GM21526 (cell line): ENCODE measurements around the gene INAFM1.

ENCODE experiments used
- ATAC-seq: cut with Tn5 transposase; IDR thresholded peaks from one replicate; pipeline ENCODE4 v1.9.1; 2021; ENCODE audit warnings: moderate library complexity; ENCODE audit not compliant: unreplicated experiment, low FRiP score

Gene INAFM1

DNA sequence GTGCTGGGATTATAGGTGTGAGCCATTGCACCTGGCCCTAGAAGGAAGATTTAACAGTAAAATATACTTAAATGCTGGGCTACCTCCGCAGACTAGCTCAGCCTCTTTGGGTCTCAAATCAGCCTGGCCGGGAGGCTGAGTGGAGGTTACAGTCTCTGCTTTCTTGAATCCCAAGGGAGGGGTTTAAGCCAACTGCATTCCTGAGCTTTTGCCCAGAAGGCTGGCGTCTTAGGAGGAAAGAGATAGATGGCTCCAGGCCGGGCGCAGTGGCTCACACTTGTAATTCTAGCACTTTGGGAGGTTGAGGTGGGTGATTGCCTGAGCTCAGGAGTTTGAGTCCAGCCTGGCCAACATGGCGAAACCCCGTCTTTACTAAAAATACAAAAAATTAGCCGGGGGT lies 34.4 kb downstream of the INAFM1 start:
- no peak for ATAC-seq

DNA sequence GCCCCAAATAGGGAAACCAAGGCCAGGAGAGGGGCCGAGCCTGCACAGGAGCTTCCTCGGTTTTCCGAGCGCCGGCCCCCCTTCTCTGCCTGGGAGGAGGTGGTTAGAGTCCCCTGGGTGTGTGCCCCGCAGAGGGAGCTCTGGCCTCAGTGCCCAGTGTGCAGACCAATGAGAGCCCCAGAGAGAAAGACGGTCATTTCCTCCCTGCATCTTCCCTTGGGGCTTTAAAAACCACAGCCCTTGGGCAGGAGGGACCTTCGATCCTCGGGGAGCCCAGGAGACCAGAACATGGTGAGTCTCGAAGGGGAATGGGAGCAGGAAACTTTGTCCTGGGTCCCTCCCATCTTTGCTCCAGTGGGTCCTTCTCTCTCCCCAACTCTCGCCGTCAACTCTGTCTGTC lies 34.9 kb downstream of the INAFM1 start, which contains the start of gene C5AR1:
Gene C5AR1, plus strand, starts transcription at position 254 of the 400 bp plus-strand sequence. Its CDS starts 35 bp downstream, at position 289.
- no peak for ATAC-seq

DNA sequence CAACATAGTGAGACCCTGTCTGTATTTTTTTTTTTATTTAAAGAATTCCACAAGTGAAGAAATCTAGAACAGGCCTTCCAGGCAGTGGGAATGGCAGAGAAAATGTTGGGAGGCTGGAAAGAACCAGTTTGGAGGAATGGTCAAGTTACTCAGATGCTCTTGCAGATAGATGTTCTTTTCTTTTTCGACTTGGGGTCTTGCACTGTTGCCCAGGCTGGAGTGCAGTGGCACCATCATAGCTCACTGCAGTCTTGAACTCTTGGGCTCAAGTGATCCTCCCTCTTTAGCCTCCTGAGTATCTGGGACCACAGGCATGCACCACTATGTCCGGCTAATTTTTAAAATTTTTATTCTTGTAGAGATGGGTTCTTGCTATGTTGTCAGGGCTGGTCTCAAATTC lies 35.6 kb downstream of the INAFM1 start:
- ATAC-seq = no peak

DNA sequence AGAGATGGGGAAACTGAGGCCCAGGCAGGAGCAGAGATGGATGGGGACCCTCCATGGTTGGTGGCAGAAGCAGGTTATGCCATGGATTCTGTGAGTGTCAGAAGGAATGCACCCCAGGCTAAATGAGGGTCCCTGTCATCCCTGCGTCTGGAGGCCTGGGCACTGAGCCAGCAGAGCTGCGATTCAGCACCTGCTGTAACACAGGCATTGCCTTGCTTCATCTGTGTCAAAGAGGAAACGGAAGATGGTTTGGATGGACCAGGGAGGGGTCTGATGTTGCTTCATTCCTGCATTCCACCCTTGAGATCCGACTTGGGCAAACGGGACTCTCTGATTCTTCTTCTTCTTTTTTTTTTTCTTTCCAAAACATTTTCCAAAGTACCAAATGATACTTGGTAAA lies 36.1 kb downstream of the INAFM1 start:
- no peak for ATAC-seq

DNA sequence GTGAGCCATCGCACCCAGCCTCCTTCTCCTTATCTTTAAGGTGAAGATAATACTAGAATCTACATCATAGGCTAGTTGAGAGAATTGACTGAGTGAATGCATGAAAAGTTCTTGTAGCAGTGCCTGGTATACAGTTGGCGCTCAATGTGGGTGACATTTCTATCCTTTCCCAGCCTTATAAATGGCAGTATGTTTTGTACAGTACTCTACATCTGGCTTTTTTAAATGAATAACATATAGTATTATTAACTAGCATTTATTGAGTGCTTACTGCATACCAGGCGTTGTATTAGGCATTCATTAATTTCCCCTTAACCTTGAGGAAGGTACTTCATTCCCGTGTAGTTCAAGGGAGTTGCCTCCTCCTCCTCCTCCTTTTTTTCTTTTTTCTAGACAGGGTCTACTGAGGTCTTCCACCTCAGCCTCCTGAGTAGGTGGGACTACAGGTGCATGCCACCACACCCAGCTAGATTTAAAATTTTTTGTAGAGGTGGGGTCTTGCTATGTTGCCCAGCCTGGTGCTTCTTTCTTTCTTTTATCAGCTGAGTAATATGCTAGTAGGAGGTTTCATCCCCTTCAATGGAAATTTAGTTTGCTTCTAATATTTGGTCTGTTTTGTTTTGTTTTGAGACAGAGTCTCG lies 37.8 kb downstream of the INAFM1 start:
- no peak for ATAC-seq

DNA sequence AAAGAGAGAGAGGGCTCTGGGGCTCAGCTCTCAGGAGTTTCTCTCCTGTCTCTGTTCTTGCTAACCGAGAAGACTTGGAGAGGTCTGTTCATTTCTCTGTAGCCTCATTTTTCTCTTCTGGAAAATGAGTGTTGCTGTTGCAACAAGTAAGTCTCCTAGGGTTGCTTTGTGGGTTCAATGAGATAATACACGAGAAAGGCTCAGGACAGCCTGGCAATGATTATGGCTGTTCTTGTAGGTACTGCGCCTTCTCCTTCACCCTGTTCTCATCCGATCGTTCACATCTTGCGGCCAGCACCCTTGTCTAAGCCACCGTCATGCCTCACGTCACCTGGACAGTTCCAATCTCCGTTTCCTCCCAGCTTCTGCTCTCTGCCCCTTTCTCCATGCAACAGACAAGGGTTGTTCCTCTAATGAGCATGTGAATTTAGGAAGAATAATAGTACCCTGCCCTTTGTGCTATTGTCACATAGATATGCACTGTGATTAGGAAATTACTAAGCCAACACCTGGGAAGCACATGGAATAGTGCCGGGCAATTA lies 39.1 kb downstream of the INAFM1 start:
- ATAC-seq = no peak

DNA sequence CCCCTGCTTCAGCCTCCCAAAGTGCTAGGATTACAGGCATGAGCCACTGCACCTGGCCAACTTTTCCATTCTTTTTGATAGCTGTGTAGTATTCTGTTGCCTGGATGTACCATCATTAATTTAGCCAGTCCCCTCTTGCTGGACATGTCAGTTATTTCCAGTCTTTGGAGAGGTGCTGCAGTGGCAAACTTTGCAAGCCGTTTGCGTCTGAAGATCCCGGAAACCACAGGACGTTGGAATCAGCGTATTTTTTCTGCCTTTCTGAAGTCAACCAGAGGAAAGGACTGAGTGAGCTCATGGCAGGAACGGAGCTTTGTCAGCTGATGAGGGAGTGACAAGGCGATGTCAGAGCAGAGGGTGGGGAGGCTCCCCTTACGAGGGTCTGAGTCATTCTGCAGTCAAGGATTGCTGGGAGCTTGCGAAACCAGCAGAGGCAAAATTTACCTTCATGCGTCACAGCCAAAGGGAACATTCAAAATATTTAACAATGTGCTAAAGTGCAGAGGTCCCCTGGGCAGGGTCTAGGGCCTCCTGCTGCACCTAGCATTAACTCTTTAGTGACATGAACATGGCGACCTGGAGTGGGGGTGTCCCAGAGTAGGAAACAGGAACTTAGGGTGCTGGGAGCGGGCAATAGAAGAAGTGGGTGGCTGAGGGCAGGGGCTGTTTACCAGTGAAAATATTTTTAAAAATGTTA lies 40.6 kb downstream of the INAFM1 start:
- ATAC-seq = no peak

DNA sequence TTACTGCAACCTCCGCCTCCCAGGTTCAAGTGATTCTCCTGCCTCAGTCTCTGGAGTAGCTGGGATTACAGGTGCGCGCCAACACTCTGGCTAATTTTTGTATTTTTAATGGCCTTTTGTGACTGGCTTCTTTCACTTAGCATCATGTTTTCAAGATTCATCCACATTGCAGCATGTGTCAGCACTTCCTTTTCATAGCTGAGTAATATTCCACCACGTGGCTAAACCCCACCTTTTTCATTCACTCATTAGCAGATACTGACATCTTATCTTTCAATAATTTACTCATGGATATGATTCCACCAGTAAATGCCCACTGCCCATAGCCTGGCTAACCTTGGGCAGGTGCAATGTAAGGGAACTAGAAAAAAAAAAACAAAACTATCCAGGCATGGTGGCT lies 41.8 kb downstream of the INAFM1 start:
- no peak for ATAC-seq

DNA sequence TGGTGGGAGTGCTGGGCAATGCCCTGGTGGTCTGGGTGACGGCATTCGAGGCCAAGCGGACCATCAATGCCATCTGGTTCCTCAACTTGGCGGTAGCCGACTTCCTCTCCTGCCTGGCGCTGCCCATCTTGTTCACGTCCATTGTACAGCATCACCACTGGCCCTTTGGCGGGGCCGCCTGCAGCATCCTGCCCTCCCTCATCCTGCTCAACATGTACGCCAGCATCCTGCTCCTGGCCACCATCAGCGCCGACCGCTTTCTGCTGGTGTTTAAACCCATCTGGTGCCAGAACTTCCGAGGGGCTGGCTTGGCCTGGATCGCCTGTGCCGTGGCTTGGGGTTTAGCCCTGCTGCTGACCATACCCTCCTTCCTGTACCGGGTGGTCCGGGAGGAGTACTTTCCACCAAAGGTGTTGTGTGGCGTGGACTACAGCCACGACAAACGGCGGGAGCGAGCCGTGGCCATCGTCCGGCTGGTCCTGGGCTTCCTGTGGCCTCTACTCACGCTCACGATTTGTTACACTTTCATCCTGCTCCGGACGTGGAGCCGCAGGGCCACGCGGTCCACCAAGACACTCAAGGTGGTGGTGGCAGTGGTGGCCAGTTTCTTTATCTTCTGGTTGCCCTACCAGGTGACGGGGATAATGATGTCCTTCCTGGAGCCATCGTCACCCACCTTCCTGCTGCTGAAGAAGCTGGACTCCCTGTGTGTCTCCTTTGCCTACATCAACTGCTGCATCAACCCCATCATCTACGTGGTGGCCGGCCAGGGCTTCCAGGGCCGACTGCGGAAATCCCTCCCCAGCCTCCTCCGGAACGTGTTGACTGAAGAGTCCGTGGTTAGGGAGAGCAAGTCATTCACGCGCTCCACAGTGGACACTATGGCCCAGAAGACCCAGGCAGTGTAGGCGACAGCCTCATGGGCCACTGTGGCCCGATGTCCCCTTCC lies 45.5 kb downstream of the INAFM1 start:
- no peak for ATAC-seq

DNA sequence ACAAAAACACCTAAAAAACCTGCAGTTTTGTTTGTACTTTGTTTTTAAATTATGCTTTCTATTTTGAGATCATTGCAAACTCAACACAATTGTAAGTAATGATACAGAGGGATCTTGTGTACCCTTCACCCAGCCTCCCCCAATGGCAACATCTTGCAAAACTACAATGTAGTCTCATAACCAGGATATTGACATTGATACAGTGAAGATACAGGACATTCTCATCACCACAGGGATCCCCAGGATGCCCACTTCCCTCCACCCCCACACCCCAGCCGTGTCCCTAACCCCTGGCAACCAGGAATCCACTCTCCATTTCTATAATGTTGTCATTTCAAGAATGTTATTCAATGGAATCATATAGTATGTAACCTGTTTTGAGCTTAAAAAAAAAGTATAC lies 46.9 kb downstream of the INAFM1 start:
- no peak for ATAC-seq

DNA sequence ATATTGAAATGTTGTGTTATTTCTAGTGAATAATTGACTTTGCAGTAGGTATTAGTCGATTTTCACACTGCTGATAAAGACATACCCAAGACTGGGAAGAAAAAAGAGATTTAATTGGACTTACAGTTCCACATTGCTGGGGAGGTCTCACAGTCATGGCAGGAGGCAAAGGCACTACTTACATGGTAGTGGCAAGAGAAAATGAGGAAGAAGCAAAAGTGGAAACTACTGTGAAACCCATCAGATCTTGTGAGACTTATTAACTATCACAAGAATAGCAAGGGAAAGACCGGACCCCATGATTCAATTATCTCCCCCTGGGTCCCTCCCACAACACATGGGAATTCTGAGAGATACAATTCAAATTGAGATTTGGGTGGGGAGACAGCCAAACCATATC lies 47.4 kb downstream of the INAFM1 start:
- no peak for ATAC-seq

DNA sequence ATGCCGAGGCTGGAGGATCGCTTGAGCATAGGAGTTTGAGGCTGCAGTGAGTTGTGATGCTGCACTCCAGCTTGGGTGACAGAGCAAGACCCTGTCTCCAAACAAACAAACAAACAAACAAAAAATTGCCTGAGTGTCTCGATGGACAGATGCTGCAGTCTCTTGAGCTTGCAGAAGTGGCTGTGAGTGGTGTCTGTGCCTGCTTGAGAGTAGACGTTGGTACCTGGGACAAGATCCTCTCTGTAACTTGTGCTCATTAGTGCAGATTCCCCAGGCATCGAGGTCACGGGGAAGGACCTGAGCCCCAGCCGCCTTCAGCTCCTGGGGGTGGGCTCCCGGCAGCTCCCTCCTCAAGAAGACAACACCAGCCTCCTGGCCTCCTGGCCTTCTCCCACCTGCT lies 48.7 kb downstream of the INAFM1 start:
- no peak for ATAC-seq

DNA sequence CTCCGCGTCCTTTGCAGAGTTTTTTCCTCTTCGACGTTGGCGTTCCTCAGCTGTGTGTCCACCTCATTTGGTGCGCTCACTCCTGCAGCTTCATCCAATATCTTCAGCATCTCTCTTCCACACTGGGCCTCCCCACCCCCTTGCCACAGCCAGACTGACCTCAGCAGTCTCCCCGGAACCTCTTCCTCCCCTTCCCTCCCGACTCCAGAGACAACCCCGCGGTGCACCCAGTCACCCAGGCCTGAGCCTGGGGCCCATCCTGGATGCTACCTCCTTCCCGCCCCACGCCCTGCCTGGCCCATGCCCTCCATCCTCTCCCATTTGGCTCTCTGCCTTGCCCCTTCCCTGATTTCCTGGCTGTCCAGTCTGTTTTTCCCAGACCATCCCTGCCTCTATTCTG lies 49.2 kb downstream of the INAFM1 start:
- ATAC-seq = no peak

DNA sequence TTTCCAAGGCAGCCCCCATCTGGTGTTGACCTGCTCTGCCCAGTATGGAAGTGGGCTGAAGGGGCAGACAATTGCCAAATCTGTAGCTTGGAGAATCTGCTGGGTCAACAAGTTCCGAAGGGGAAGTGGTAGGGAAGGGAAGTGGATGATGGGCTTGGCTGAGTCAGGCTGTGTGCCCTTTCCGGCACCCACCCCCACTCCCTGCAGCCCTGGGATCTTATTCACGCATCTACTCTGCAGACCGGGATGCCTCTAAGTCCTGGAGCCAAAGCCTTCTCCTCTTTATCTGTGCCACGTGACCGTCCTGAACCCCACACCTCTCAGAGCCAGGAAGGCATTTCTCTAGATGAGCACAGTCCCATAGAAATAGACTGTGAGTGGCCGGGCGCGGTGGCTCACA lies 49.8 kb downstream of the INAFM1 start:
- ATAC-seq = no peak
